Measurements from ENCODE around the gene CASP6. TPM values are rescaled to one million over a fixed set of nuclear protein-coding genes. Genes with fewer than 3 reads are reported as not detected.

Gene CASP6
- polyA plus RNA-seq, 3 donors: 4.7 to 24.4 (median 23.3) TPM

DNA sequence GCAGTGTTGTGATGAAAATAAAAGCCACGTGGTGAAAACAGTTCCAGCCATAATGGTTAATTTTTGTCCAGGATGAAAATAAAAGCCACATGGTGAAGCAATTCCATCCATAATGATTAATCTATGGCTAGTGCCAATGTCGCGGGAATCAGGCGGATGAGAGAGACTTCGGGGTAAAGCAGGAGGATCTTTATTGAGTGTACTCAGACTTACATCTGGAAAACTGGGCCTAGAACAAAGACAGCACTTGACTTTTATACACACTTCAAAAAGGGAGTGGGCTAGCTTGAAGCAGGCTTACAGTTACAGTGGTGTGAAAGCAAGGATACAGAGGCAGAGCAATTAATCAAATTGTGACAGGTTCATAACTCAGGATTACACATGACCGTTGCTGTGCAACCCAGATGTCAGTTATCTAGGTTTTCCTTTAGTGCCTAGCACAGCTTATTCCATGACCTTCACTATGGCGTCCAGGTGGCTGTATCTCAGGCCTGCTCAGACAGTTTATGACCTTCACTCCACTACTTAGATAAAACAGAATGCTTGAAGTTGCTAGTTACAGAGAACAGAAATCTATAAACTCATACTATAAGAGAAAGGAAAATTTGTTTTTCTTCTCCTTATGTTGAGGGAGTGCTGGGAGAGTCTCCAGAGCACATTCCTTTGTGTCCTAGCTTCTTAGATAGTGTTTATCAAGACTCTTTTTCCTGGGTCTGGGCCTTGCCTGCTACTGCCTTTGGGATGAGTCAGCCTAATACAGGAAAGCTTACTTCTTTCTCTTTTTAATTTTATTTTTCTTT, 32.5 kb upstream of the CASP6 start:
- intact Hi-C loops (cut with micrococcal nuclease): no loop called here
- H3K36me3 Mint-ChIP-seq: no peaks in the 10 kb centered on the region
- DNase-seq: no peak
- H3K4me1 ChIP-seq (ENCODE audit: control insufficient read depth in 1 of 2, insufficient read depth in 2 of 2, low read length in 2 of 2): no peaks in the 10 kb centered on the region
- H3K4me1 Mint-ChIP-seq: no peaks in the 10 kb centered on the region
- H3K27me3 Mint-ChIP-seq (ENCODE audit: low read depth in 3 of 3): peaks cover 5 to 11% (median 6%) of the 10 kb centered on the region in 3 donors
- no peaks in the 10 kb centered on the region for H3K79me2 ChIP-seq (ENCODE audit: insufficient read depth, low read length)
- TF ChIP-seq, protein P1, sequence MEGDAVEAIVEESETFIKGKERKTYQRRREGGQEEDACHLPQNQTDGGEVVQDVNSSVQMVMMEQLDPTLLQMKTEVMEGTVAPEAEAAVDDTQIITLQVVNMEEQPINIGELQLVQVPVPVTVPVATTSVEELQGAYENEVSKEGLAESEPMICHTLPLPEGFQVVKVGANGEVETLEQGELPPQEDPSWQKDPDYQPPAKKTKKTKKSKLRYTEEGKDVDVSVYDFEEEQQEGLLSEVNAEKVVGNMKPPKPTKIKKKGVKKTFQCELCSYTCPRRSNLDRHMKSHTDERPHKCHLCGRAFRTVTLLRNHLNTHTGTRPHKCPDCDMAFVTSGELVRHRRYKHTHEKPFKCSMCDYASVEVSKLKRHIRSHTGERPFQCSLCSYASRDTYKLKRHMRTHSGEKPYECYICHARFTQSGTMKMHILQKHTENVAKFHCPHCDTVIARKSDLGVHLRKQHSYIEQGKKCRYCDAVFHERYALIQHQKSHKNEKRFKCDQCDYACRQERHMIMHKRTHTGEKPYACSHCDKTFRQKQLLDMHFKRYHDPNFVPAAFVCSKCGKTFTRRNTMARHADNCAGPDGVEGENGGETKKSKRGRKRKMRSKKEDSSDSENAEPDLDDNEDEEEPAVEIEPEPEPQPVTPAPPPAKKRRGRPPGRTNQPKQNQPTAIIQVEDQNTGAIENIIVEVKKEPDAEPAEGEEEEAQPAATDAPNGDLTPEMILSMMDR (IDR thresholded peaks at IDR 0.05): no peak
- H4K20me1 ChIP-seq (ENCODE audit: insufficient read depth, low read length): no peaks in the 10 kb centered on the region
- H3K9me3 Mint-ChIP-seq: no peaks in the 10 kb centered on the region
- H3K9me3 ChIP-seq (replicated peaks in 1 of 2; ENCODE audit: control insufficient read depth in 1 of 2, insufficient read depth in 1 of 2, low read length in 2 of 2): no peaks in the 10 kb centered on the region
- H3K27me3 ChIP-seq (ENCODE audit: control insufficient read depth in 2 of 2, insufficient read depth in 2 of 2, low read length in 2 of 2): no peaks in the 10 kb centered on the region
- no peak overlapping the region for H3K4me3 ChIP-seq (replicated peaks in 1 of 3; ENCODE audit: low read depth in 2 of 3, low read length in 3 of 3)
- no peak overlapping the region for H3K27ac Mint-ChIP-seq
- H3K4me2 ChIP-seq (replicated peaks; ENCODE audit: extremely low read depth, low read length, poor library complexity, severe bottlenecking): no peak overlapping the region
- H2AFZ ChIP-seq (ENCODE audit: insufficient read depth, low read depth, low read length, poor library complexity, severe bottlenecking): no peak overlapping the region
- H3K4me3 Mint-ChIP-seq: no peak overlapping the region
- H3K9ac ChIP-seq (ENCODE audit: insufficient read depth, low read length, poor library complexity, severe bottlenecking): no peak overlapping the region
- WGBS (ENCODE audit: insufficient coverage): 89% methylated on average over 2 of the region's 7 CpGs
- no peak overlapping the region for H3K27ac ChIP-seq (ENCODE audit: low read depth in 1 of 2, low read length in 2 of 2)
- H3K36me3 ChIP-seq (replicated peaks in 1 of 2; ENCODE audit: control insufficient read depth in 1 of 2, insufficient read depth in 2 of 2, low read length in 2 of 2): no peaks in the 10 kb centered on the region

DNA sequence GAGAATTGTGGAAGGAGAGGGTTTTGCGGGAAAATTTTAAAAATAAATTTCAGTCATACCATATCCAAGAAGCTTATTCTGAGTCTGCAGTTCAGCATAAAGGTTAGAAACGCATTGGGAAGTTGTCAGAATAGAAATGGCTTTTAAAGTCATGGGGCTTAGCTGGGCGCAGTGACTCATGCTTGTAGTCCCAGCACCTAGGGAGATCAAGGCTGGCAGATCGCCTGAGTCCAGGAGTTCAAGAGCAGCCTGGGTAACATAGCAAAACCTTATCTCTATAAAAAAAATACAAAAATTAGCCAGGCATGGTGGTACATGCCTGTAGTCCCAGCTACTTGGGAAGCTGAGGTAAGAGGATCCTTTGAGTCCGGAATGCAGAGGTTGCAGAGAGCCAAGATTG, 30.5 kb upstream of the CASP6 start:
- no peak overlapping the region for H2AFZ ChIP-seq (ENCODE audit: insufficient read depth, low read depth, low read length, poor library complexity, severe bottlenecking)

More for the DNA sequence above, 30.5 kb upstream of the CASP6 start:
- intact Hi-C loops (cut with micrococcal nuclease): no loop called here
- H3K9me3 ChIP-seq (replicated peaks in 1 of 2; ENCODE audit: control insufficient read depth in 1 of 2, insufficient read depth in 1 of 2, low read length in 2 of 2): no peaks in the 10 kb centered on the region
- Mint-ChIP-seq H3K9me3 (no peaks in the 10 kb centered on the region), H3K27me3 (ENCODE audit: low read depth in 3 of 3) (peaks cover 5 to 12% (median 5%) of the 10 kb centered on the region in 3 donors), H3K4me1 (peaks cover 12% of the 10 kb centered on the region), H3K36me3 (no peaks in the 10 kb centered on the region), H3K4me3 (no peak overlapping the region), H3K27ac (no peak overlapping the region)
- TF ChIP-seq, protein P1 (IDR thresholded peaks at IDR 0.05): no peak
- H3K27ac ChIP-seq (ENCODE audit: low read depth in 1 of 2, low read length in 2 of 2): no peak overlapping the region
- H3K9ac ChIP-seq (ENCODE audit: insufficient read depth, low read length, poor library complexity, severe bottlenecking): no peak overlapping the region
- H4K20me1 ChIP-seq (ENCODE audit: insufficient read depth, low read length): no peaks in the 10 kb centered on the region
- H3K4me1 ChIP-seq (ENCODE audit: control insufficient read depth in 1 of 2, insufficient read depth in 2 of 2, low read length in 2 of 2): peaks cover 12 to 15% of the 10 kb centered on the region in 2 donors
- no peak for DNase-seq
- no peaks in the 10 kb centered on the region for H3K79me2 ChIP-seq (ENCODE audit: insufficient read depth, low read length)
- peaks cover 0 to 5% of the 10 kb centered on the region in 2 donors for H3K27me3 ChIP-seq (ENCODE audit: control insufficient read depth in 2 of 2, insufficient read depth in 2 of 2, low read length in 2 of 2)
- no peak overlapping the region for H3K4me3 ChIP-seq (replicated peaks in 1 of 3; ENCODE audit: low read depth in 2 of 3, low read length in 3 of 3)
- 100% methylated on average over 1 of the region's 5 CpGs for WGBS (ENCODE audit: insufficient coverage)
- H3K36me3 ChIP-seq (replicated peaks in 1 of 2; ENCODE audit: control insufficient read depth in 1 of 2, insufficient read depth in 2 of 2, low read length in 2 of 2): no peaks in the 10 kb centered on the region
- no peak overlapping the region for H3K4me2 ChIP-seq (replicated peaks; ENCODE audit: extremely low read depth, low read length, poor library complexity, severe bottlenecking)
